Transverse colon (tissue), 4 donors: ENCODE measurements around the gene GATM.

ENCODE experiments used
- EP300 ChIP-seq: sonication (generic); formaldehyde crosslinking; IDR thresholded peaks from one replicate; pipeline ENCODE4 v1.6.1; 2017; ENCODE audit warnings: antibody characterized with exemption, low read depth
- POLR2A ChIP-seq: fragments of 450-650 bp; IDR thresholded peaks from one replicate; pipeline ENCODE4 v1.6.1; 2016; ENCODE audit warnings: antibody characterized with exemption, mild to moderate bottlenecking, moderate library complexity
- POLR2AphosphoS5 ChIP-seq, 3 donors: sonication (generic); formaldehyde crosslinking; IDR thresholded peaks; one replicate each; pipeline ENCODE4 v1.6.1; 2016; ENCODE audit warnings: antibody characterized with exemption in 3 of 3
- TF ChIP-seq, protein P1 (sequence below), 5 experiments: fragments of 200-600 bp in 3 of 5; fragments of 450-650 bp in 2 of 5; sonication (generic) in 3 of 5; IDR thresholded peaks; 1 replicate in 2 of 5; 2 replicates in 3 of 5; pipeline ENCODE4 v1.5.1; 2016 to 2017; ENCODE audit warnings: antibody characterized with exemption in 5 of 5, inconsistent platforms in 3 of 5, mild to moderate bottlenecking in 2 of 5, moderate library complexity in 1 of 5

DNA sequence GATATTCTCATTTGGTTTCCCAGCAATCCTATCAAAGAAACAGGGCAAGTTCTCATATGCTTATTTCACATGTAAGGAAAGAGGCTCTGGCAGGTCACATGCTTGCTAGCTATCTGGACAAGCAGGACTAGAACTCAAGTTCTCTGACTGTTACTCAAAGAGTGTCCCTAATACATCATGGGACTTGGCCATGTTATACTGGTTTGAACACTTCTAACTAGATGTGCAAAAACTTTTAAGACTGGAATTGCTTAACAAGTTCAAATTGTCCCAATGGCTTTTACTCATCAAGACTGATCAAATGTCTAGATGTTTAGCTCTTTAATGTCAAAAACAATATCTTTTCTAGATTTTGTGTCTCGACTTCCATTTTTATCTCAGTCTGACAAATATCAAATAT lies 6.8 kb downstream of the GATM start:
- TF ChIP-seq, protein P1, sequence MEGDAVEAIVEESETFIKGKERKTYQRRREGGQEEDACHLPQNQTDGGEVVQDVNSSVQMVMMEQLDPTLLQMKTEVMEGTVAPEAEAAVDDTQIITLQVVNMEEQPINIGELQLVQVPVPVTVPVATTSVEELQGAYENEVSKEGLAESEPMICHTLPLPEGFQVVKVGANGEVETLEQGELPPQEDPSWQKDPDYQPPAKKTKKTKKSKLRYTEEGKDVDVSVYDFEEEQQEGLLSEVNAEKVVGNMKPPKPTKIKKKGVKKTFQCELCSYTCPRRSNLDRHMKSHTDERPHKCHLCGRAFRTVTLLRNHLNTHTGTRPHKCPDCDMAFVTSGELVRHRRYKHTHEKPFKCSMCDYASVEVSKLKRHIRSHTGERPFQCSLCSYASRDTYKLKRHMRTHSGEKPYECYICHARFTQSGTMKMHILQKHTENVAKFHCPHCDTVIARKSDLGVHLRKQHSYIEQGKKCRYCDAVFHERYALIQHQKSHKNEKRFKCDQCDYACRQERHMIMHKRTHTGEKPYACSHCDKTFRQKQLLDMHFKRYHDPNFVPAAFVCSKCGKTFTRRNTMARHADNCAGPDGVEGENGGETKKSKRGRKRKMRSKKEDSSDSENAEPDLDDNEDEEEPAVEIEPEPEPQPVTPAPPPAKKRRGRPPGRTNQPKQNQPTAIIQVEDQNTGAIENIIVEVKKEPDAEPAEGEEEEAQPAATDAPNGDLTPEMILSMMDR (IDR thresholded peaks at IDR 0.05), result no peak
- TF ChIP-seq POLR2AphosphoS5 (IDR thresholded peaks at IDR 0.05) (no peak), POLR2A (no peak), EP300 (no peak)
